Measurements from ENCODE around the gene LSM11.

Gene LSM11

GRCh38 chr5:157778121-157778805 is 34.8 kb downstream of the LSM11 start:
- no peak for DNase-seq

GRCh38 chr5:157779221-157779620 is 35.7 kb downstream of the LSM11 start:
- DNase-seq = no peak

- DNase-seq = no peak
Observed at GRCh38 chr5:157785801-157786200, 42.3 kb downstream of the LSM11 start.

GRCh38 chr5:157793301-157793700 is 49.8 kb downstream of the LSM11 start:
- peak; percentile 28 for DNase-seq

GRCh38 chr5:157799578-157799977 is 56.1 kb downstream of the LSM11 start:
- no peak for DNase-seq

- DNase-seq = no peak
Observed at GRCh38 chr5:157800137-157800536, 56.6 kb downstream of the LSM11 start.

- DNase-seq = no peak
Observed at GRCh38 chr5:157802736-157803135, 59.2 kb downstream of the LSM11 start.

- DNase-seq = no peak
Observed at GRCh38 chr5:157808043-157808442, 64.5 kb downstream of the LSM11 start.
